HEK293T (cell line): ENCODE data around the gene PLA2G4C.

ENCODE experiments used
- ARNT ChIP-seq: fragments of 450-650 bp; IDR thresholded peaks from 2 replicates; pipeline ENCODE4 v1.6.1; 2017; ENCODE audit warnings: mild to moderate bottlenecking
- BHLHE40 ChIP-seq: fragments of 450-650 bp; IDR thresholded peaks from 2 replicates; pipeline ENCODE4 v1.6.1; 2016; ENCODE audit warnings: mild to moderate bottlenecking, moderate library complexity, borderline replicate concordance
- CTBP1 ChIP-seq: fragments of 450-650 bp; IDR thresholded peaks from 2 replicates; pipeline ENCODE4 v1.6.1; 2016; ENCODE audit warnings: borderline replicate concordance
- ELF4 ChIP-seq: fragments of 450-650 bp; IDR thresholded peaks from 2 replicates; pipeline ENCODE4 v1.6.1; 2017; ENCODE audit warnings: antibody characterized with exemption
- FOXA1 ChIP-seq: fragments of 450-650 bp; IDR thresholded peaks from 2 replicates; pipeline ENCODE4 v1.6.1; 2016; ENCODE audit warnings: mild to moderate bottlenecking
- FOXK2 ChIP-seq: fragments of 450-650 bp; IDR thresholded peaks from 2 replicates; pipeline ENCODE4 v1.6.1; 2016; ENCODE audit warnings: mild to moderate bottlenecking
- FOXM1 ChIP-seq: fragments of 450-650 bp; IDR thresholded peaks from 2 replicates; pipeline ENCODE4 v1.6.1; 2017; ENCODE audit warnings: mild to moderate bottlenecking, borderline replicate concordance
- L3MBTL2 ChIP-seq: fragments of 450-650 bp; conservative IDR thresholded peaks from 2 replicates; pipeline ENCODE4 v1.6.1; 2016; ENCODE audit warnings: mild to moderate bottlenecking
- LEF1 ChIP-seq: fragments of 450-650 bp; IDR thresholded peaks from 2 replicates; pipeline ENCODE4 v1.6.1; 2017; ENCODE audit warnings: mild to moderate bottlenecking, borderline replicate concordance
- NFRKB ChIP-seq: fragments of 450-650 bp; IDR thresholded peaks from 2 replicates; pipeline ENCODE4 v1.6.1; 2016; ENCODE audit warnings: mild to moderate bottlenecking, moderate library complexity
- SP1 ChIP-seq: fragments of 450-650 bp; IDR thresholded peaks from 2 replicates; pipeline ENCODE4 v1.6.1; 2017
- SUZ12 ChIP-seq: fragments of 450-650 bp; IDR thresholded peaks from 2 replicates; pipeline ENCODE4 v1.6.1; 2016; ENCODE audit warnings: mild to moderate bottlenecking
- ZNF384 ChIP-seq: fragments of 450-650 bp; IDR thresholded peaks from 2 replicates; pipeline ENCODE4 v1.6.1; 2016
- TF ChIP-seq, protein P1 (sequence below): fragments of 450-650 bp; IDR thresholded peaks from 2 replicates; pipeline ENCODE4 v1.6.1; 2016

DNA sequence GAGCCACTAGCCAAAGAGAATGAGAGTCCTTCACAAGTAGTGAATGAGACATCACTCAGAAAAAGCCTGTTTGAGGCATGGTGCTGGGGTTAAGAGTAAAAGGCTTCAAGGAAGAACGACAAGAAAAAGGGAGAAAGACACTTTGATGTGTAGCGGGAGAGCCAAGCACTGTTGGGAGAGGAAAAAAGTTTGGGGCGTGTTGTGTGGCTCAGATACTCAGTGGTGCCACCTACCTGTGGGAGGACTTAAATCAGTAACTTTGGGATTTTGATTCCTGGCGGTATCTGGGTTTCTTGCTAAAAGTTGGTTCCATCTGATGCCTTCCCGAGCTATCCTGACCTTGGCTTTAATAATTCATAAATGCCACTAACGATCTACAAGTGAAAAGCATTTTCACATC is 103.9 kb downstream of the PLA2G4C start:
- TF ChIP-seq L3MBTL2 = no peak
- TF ChIP-seq FOXK2 = no peak
- no peak for TF ChIP-seq CTBP1
- no peak for TF ChIP-seq LEF1
- TF ChIP-seq SUZ12 = no peak
- TF ChIP-seq ELF4 = no peak
- no peak for TF ChIP-seq FOXM1
- TF ChIP-seq NFRKB = no peak
- no peak for TF ChIP-seq BHLHE40
- TF ChIP-seq FOXA1 = no peak
- no peak for TF ChIP-seq ZNF384
- TF ChIP-seq ARNT = no peak
- no peak for TF ChIP-seq SP1
- TF ChIP-seq, protein P1, sequence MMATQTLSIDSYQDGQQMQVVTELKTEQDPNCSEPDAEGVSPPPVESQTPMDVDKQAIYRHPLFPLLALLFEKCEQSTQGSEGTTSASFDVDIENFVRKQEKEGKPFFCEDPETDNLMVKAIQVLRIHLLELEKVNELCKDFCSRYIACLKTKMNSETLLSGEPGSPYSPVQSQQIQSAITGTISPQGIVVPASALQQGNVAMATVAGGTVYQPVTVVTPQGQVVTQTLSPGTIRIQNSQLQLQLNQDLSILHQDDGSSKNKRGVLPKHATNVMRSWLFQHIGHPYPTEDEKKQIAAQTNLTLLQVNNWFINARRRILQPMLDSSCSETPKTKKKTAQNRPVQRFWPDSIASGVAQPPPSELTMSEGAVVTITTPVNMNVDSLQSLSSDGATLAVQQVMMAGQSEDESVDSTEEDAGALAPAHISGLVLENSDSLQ = no peak
